Endothelial cell (in vitro differentiated cells): ENCODE measurements around the gene DAP. TPM values are rescaled to one million over a fixed set of nuclear protein-coding genes. Genes with fewer than 3 reads are reported as not detected.

Source experiments
- DNase-seq: peaks from one replicate; pipeline ENCODE4 v3.0.0; 2021; ENCODE audit warnings: low spot score
- H3K27ac Mint-ChIP-seq: one replicate; pipeline ENCODE4 v1.8.0; 2021; ENCODE audit warnings: mixed read lengths, inconsistent platforms; ENCODE audit not compliant: unreplicated experiment
- H3K27me3 Mint-ChIP-seq: one replicate; pipeline ENCODE4 v1.8.0; 2021; ENCODE audit warnings: mild to moderate bottlenecking, moderate library complexity, mixed read lengths, inconsistent platforms; ENCODE audit not compliant: unreplicated experiment
- H3K36me3 Mint-ChIP-seq: one replicate; pipeline ENCODE4 v1.8.0; 2021; ENCODE audit warnings: mild to moderate bottlenecking, low read depth, mixed read lengths, inconsistent platforms; ENCODE audit not compliant: unreplicated experiment
- H3K4me1 Mint-ChIP-seq: one replicate; pipeline ENCODE4 v1.8.0; 2021; ENCODE audit warnings: mild to moderate bottlenecking, mixed read lengths, inconsistent platforms; ENCODE audit not compliant: unreplicated experiment
- H3K4me3 Mint-ChIP-seq: one replicate; pipeline ENCODE4 v1.8.0; 2021; ENCODE audit warnings: mild to moderate bottlenecking, mixed read lengths, inconsistent platforms; ENCODE audit not compliant: unreplicated experiment
- H3K9me3 Mint-ChIP-seq: one replicate; pipeline ENCODE4 v1.8.0; 2021; ENCODE audit warnings: mixed read lengths, inconsistent platforms; ENCODE audit not compliant: unreplicated experiment
- total RNA-seq: library from RNA; stranded (reverse); fragmentation: NEBNext Ultra II Directional; extraction: Animal tissue kit (Norgen Biotek cat#: 25700); gene quantifications from one replicate; pipeline ENCODE4 v1.2.1, GENCODE V29; 2021; ENCODE audit not compliant: unreplicated experiment
- TF ChIP-seq, protein P1 (sequence below): fragments of 200-600 bp; sonication (generic); IDR thresholded peaks from one replicate; pipeline ENCODE4 v1.5.0; 2021; ENCODE audit warnings: antibody characterized with exemption; ENCODE audit not compliant: unreplicated experiment

The DAP gene
- total RNA-seq, 1 donor from 2014 or later = 231 TPM

DNA sequence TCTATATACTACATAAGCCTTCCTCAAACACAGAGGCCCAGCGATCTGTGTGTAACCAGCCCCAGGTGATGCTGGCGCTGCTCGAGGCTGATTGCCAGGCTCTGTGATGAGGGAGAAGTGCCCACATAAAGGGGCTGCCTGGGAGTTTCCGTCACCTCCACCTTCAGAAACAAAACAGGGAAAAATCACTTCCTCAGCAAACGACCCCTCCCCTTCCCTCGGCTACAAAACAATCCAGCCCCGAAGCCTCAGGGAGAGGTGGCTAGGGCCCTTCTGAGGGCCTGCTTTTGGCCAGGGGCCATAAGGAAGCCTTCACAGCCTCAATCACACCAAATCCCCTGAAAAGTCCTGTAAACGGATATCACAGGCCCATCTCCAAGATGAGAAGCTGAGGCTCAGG is 51.1 kb downstream of the DAP start:
- Mint-ChIP-seq H3K4me3 (no peak overlapping the region), H3K36me3 (peaks cover 52% of the 10 kb centered on the region), H3K27ac (no peak overlapping the region), H3K4me1 (peaks cover 75% of the 10 kb centered on the region), H3K27me3 (peaks cover 13% of the 10 kb centered on the region), H3K9me3 (no peaks in the 10 kb centered on the region)
- TF ChIP-seq, protein P1, sequence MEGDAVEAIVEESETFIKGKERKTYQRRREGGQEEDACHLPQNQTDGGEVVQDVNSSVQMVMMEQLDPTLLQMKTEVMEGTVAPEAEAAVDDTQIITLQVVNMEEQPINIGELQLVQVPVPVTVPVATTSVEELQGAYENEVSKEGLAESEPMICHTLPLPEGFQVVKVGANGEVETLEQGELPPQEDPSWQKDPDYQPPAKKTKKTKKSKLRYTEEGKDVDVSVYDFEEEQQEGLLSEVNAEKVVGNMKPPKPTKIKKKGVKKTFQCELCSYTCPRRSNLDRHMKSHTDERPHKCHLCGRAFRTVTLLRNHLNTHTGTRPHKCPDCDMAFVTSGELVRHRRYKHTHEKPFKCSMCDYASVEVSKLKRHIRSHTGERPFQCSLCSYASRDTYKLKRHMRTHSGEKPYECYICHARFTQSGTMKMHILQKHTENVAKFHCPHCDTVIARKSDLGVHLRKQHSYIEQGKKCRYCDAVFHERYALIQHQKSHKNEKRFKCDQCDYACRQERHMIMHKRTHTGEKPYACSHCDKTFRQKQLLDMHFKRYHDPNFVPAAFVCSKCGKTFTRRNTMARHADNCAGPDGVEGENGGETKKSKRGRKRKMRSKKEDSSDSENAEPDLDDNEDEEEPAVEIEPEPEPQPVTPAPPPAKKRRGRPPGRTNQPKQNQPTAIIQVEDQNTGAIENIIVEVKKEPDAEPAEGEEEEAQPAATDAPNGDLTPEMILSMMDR = no peak
- DNase-seq = no peak

DNA sequence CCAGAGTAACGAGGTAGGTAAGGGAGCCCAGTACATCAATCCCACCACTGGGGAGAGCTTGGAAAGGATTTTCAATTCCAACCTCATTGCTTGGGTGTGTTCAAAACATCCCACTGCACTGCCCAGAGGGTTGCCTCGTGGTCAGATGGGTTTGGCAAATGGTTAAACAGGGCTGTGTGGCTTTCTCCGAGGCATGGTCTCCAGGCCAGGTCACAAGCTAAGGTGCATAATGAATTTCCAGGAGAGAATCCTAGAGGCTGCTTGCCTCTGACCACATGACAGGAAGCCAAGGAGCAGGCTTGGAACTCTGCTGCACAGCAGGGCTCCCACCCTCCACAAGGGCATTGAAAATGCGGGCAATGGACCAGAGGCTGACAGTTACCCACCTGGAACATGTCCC is 51.6 kb downstream of the DAP start:
- no peak overlapping the region for H3K4me3 Mint-ChIP-seq
- H3K27ac Mint-ChIP-seq = no peak overlapping the region
- no peaks in the 10 kb centered on the region for H3K9me3 Mint-ChIP-seq
- DNase-seq = no peak
- TF ChIP-seq, protein P1 = no peak
- H3K36me3 Mint-ChIP-seq = peaks cover 46% of the 10 kb centered on the region
- peaks cover 81% of the 10 kb centered on the region for H3K4me1 Mint-ChIP-seq
- H3K27me3 Mint-ChIP-seq = peaks cover 13% of the 10 kb centered on the region

DNA sequence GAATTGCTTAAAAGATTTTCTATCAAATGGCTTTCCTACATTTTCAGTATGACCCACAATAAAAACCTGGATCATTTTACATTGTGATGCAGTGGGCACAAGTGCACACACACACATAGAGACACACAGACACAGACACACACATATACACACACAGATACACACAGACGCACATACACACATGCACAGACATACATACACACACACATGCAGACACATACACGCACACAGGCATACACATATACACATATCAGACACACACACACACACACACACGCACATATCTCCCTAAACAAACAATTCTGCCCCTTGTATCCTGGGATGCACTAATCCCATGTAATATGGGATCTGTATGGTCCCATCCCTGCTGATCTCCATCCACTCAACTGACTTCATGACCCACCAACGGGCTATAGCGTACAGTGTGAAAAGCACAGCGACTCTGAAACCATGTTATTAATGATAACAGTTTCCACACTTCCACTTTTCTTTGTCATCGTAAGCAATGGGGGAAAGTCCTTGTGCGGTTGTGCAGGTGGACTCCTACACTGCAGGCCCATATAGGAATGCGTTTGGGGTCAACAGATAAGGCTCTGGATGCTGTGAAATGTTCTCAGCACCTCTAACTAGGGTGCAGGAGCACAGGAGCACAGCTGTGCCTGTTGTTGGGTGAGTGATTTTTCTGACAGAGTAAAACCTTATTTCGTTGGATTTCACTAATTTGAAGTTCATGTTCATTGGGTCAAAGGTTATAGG is 52.7 kb downstream of the DAP start:
- DNase-seq = no peak
- Mint-ChIP-seq H3K27ac (peak overlapping the region; percentile 64), H3K4me3 (no peak overlapping the region), H3K4me1 (peaks cover 87% of the 10 kb centered on the region), H3K27me3 (peaks cover 13% of the 10 kb centered on the region), H3K36me3 (peaks cover 39% of the 10 kb centered on the region), H3K9me3 (no peaks in the 10 kb centered on the region)
- TF ChIP-seq, protein P1 = no peak

DNA sequence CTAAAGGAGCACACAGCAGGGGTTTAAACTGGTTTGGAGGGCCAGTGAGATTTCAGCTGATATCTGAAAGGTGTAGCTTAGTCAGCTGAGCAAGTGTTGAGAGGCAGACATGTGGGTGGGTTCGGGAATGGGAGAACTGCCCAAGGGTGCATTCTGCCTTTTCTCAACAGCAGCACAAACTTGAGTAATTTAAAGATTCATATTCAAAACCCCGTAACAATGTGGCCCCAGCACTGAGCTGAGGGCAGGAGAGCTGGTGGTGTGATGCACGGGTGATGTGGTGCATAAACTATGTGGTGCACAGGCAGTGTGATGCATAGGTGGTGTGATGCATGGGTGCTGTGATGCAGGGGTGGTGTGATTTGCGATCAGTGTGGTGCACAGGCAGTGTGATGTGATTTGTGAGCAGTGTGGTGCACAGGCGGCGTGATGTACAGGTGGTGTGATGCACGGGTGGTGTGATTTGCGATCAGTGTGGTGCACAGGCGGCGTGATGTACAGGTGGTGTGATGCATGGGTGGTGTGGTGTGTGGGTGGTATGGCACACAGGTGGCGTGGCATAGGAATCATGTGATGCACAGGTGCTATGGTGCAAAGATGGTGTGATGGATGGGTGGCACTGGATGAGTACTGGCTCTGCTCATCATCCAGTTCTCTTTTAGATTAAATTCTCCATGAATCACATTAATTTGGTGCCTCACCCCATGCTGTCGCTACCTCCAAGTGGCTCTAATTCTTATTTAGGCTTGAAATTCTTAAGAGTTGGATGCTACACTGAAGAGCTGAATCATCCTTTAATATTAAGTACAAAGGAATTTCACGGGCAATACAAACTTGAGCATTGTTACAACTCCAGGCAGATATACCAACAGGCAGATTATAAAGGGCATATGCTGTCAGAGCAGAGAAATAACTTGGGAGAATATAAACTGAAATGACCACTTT is 53.6 kb downstream of the DAP start:
- peaks cover 86% of the 10 kb centered on the region for H3K4me1 Mint-ChIP-seq
- peaks cover 13% of the 10 kb centered on the region for H3K27me3 Mint-ChIP-seq
- no peak overlapping the region for H3K27ac Mint-ChIP-seq
- no peaks in the 10 kb centered on the region for H3K9me3 Mint-ChIP-seq
- no peak overlapping the region for H3K4me3 Mint-ChIP-seq
- H3K36me3 Mint-ChIP-seq = peaks cover 30% of the 10 kb centered on the region
- TF ChIP-seq, protein P1 = no peak
- DNase-seq = no peak
